ENCODE measurements around the gene LOX. TPM values are rescaled to one million over a fixed set of nuclear protein-coding genes. Genes with fewer than 3 reads are reported as not detected.
"Not testable (repeated sequence)": the region's sequence is repeated elsewhere in the genome, so short reads cannot be mapped to it uniquely, and the experiment has no call there.

The LOX gene
- polyA plus RNA-seq, 1 donor from 2014 or later: 0.52 TPM

DNA sequence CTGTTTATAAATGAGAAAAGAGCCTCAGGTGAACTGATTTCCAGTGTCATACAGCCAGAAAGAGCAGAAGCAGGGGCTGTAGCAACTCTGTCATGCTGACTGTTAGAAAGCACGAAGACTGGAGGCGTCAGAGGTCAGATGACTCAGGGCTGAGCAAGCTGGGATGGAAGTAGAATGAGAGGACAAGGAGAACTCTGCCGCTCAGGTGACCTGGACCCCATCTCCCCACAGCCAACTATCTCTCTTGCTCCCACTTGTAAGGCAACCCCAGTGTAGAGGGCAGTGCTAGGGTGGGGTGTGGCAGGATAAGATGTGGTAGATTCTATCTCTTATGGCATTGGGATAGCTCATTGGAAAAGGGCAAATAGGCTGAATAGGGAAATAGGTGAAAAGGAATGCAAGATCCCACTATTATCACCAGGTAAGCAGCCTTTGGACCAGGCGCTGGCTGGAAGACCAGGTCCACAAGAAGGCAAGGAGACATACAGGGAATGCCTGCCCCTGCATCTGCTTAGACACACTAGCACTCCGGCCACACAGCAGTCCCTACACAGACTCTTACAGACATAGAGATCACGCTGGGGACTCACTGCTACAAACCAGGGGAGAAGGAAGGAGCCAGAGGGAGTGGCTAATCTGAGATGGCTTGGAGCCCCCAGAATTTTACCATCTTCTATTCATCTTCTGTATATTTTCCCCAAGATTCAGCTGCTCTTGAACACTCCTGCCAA is 21.2 kb upstream of the LOX start (continued):
- TF ChIP-seq MXI1 (conservative IDR thresholded peaks at IDR 0.05; ENCODE audit: poor library complexity, severe bottlenecking): no peak

DNA sequence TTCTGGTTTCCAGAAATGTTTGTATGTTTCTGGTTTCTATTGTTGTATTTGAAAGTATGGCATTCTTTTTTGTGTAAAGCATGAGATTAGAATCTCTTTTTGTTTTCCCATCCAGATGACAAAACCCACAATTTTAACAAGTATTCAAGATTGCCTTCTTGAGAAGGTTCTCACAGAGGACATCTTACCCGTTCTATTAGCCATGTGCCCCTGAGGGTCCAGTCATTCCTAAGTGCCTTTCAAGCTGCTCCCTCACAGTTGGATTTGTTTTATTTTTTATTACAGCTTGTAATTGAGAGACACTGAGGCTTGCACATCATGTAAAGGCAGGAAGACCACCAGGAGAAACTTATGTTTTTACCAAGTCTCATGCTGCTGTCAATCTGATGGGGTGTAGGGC is 19.3 kb upstream of the LOX start:
- TF ChIP-seq TAF1 (IDR thresholded peaks at IDR 0.05; ENCODE audit: low read depth): no peak
- TF ChIP-seq, protein P1, sequence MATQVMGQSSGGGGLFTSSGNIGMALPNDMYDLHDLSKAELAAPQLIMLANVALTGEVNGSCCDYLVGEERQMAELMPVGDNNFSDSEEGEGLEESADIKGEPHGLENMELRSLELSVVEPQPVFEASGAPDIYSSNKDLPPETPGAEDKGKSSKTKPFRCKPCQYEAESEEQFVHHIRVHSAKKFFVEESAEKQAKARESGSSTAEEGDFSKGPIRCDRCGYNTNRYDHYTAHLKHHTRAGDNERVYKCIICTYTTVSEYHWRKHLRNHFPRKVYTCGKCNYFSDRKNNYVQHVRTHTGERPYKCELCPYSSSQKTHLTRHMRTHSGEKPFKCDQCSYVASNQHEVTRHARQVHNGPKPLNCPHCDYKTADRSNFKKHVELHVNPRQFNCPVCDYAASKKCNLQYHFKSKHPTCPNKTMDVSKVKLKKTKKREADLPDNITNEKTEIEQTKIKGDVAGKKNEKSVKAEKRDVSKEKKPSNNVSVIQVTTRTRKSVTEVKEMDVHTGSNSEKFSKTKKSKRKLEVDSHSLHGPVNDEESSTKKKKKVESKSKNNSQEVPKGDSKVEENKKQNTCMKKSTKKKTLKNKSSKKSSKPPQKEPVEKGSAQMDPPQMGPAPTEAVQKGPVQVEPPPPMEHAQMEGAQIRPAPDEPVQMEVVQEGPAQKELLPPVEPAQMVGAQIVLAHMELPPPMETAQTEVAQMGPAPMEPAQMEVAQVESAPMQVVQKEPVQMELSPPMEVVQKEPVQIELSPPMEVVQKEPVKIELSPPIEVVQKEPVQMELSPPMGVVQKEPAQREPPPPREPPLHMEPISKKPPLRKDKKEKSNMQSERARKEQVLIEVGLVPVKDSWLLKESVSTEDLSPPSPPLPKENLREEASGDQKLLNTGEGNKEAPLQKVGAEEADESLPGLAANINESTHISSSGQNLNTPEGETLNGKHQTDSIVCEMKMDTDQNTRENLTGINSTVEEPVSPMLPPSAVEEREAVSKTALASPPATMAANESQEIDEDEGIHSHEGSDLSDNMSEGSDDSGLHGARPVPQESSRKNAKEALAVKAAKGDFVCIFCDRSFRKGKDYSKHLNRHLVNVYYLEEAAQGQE (IDR thresholded peaks at IDR 0.05; ENCODE audit: borderline replicate concordance): no peak
- TF ChIP-seq SMC3 (conservative IDR thresholded peaks at IDR 0.05; ENCODE audit: poor library complexity): no peak
- TF ChIP-seq EZH2 (IDR thresholded peaks at IDR 0.05; ENCODE audit: borderline replicate concordance, insufficient read depth, low read length, poor library complexity, severe bottlenecking): no peak
- Histone ChIP-seq H3K9ac (ENCODE audit: low read length) (no peak overlapping the region), H3K27me3 (ENCODE audit: insufficient read depth, low read depth, low read length) (no peaks in the 10 kb centered on the region), H3F3A (ENCODE audit: insufficient read depth, low read length, poor library complexity, severe bottlenecking) (no peaks in the 10 kb centered on the region), H3K36me3 (ENCODE audit: insufficient read depth, low read length) (no peaks in the 10 kb centered on the region), H4K20me1 (ENCODE audit: insufficient read depth) (no peaks in the 10 kb centered on the region), H3K4me3 (ENCODE audit: low read length) (no peak overlapping the region), H3K27ac (ENCODE audit: low read length) (no peak overlapping the region), H3K9me3 (ENCODE audit: low read length) (no peaks in the 10 kb centered on the region), H3K4me2 (ENCODE audit: low read length) (no peak overlapping the region), H2AFZ (ENCODE audit: low read depth, low read length) (no peak overlapping the region), H3K9me2 (ENCODE audit: insufficient read depth, low read length) (no peaks in the 10 kb centered on the region), H3K79me2 (replicated peaks; ENCODE audit: insufficient read depth, low read length) (no peaks in the 10 kb centered on the region)

DNA sequence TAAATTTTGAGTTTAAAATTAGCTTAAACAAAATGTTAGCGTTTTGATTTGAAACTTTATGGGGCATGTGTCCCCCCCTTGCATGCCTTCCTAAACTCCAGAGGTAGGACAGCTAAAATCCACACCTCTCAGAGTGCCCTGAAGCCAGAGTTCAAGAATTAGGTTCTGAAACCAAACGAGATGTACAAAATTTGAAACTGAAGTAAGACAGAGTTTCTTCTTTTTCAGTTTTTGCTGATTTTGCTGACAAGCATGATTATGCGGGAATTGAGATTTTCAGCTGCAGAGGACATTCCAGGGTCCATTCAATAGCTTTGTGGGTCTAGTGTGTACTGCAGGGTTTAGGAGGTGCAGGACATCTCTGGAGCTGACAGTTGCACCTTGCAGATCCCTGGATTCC is 17.1 kb upstream of the LOX start:
- H3K4me2 ChIP-seq (ENCODE audit: low read length): no peak overlapping the region
- H3K36me3 ChIP-seq (ENCODE audit: insufficient read depth, low read length): no peaks in the 10 kb centered on the region
- no peak overlapping the region for H3K4me3 ChIP-seq (ENCODE audit: low read length)
- H3K27ac ChIP-seq (ENCODE audit: low read length): no peak overlapping the region
- H3K27me3 ChIP-seq (ENCODE audit: insufficient read depth, low read depth, low read length): no peaks in the 10 kb centered on the region
- no peak overlapping the region for H3K9ac ChIP-seq (ENCODE audit: low read length)
- TF ChIP-seq POLR2AphosphoS5 (IDR thresholded peaks at IDR 0.05): no peak
- TF ChIP-seq TAF1 (IDR thresholded peaks at IDR 0.05; ENCODE audit: low read depth): no peak
- no peak for TF ChIP-seq EZH2 (IDR thresholded peaks at IDR 0.05; ENCODE audit: borderline replicate concordance, insufficient read depth, low read length, poor library complexity, severe bottlenecking)
- TF ChIP-seq, protein P2, sequence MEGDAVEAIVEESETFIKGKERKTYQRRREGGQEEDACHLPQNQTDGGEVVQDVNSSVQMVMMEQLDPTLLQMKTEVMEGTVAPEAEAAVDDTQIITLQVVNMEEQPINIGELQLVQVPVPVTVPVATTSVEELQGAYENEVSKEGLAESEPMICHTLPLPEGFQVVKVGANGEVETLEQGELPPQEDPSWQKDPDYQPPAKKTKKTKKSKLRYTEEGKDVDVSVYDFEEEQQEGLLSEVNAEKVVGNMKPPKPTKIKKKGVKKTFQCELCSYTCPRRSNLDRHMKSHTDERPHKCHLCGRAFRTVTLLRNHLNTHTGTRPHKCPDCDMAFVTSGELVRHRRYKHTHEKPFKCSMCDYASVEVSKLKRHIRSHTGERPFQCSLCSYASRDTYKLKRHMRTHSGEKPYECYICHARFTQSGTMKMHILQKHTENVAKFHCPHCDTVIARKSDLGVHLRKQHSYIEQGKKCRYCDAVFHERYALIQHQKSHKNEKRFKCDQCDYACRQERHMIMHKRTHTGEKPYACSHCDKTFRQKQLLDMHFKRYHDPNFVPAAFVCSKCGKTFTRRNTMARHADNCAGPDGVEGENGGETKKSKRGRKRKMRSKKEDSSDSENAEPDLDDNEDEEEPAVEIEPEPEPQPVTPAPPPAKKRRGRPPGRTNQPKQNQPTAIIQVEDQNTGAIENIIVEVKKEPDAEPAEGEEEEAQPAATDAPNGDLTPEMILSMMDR (IDR thresholded peaks at IDR 0.05; ENCODE audit: poor library complexity, severe bottlenecking): no peak
- TF ChIP-seq EP300 (conservative IDR thresholded peaks at IDR 0.05; ENCODE audit: poor library complexity, severe bottlenecking): no peak
- TF ChIP-seq, protein P1 (IDR thresholded peaks at IDR 0.05; ENCODE audit: borderline replicate concordance): no peak
- no peak for TF ChIP-seq SMC3 (conservative IDR thresholded peaks at IDR 0.05; ENCODE audit: poor library complexity)
- no peak for TF ChIP-seq MXI1 (conservative IDR thresholded peaks at IDR 0.05; ENCODE audit: poor library complexity, severe bottlenecking)
- no peak for TF ChIP-seq RAD21 (conservative IDR thresholded peaks at IDR 0.05)
- no peaks in the 10 kb centered on the region for H3F3A ChIP-seq (ENCODE audit: insufficient read depth, low read length, poor library complexity, severe bottlenecking)
- no peaks in the 10 kb centered on the region for H3K79me2 ChIP-seq (replicated peaks; ENCODE audit: insufficient read depth, low read length)
- no peaks in the 10 kb centered on the region for H4K20me1 ChIP-seq (ENCODE audit: insufficient read depth)
- no peaks in the 10 kb centered on the region for H3K9me2 ChIP-seq (ENCODE audit: insufficient read depth, low read length)
- H3K9me3 ChIP-seq (ENCODE audit: low read length): no peaks in the 10 kb centered on the region
- H2AFZ ChIP-seq (ENCODE audit: low read depth, low read length): no peak overlapping the region

DNA sequence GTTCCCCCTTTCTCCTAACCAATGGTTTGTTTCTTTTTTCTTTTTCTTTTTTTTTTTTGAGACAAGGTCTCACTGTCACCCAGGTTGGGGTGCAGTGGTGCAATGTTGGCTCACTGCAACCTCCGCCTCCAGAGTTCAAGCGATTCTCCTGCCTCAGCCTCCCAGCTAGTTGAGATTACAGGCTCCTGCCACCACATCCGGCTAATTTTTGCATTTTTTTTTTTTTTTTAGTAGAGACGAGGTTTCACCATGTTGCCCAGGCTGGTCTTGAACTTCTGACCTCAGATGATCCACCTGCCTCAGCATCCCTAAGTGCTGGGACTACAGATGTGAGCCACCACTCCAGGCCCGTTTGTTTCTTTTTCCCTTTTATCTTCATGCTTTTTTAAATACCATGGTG is 16.2 kb upstream of the LOX start:
- H3K9me3 ChIP-seq (ENCODE audit: low read length); H3K9me2 ChIP-seq (ENCODE audit: insufficient read depth, low read length); H4K20me1 ChIP-seq (ENCODE audit: insufficient read depth); H3F3A ChIP-seq (ENCODE audit: insufficient read depth, low read length, poor library complexity, severe bottlenecking); H2AFZ ChIP-seq (ENCODE audit: low read depth, low read length); H3K9ac ChIP-seq (ENCODE audit: low read length); H3K4me3 ChIP-seq (ENCODE audit: low read length); H3K27ac ChIP-seq (ENCODE audit: low read length); H3K4me2 ChIP-seq (ENCODE audit: low read length); H3K27me3 ChIP-seq (ENCODE audit: insufficient read depth, low read depth, low read length); H3K79me2 ChIP-seq (replicated peaks; ENCODE audit: insufficient read depth, low read length); H3K36me3 ChIP-seq (ENCODE audit: insufficient read depth, low read length): not testable (repeated sequence)

Measured in neural cell (in vitro differentiated cells).